ENCODE data around the gene SHANK3.
"Not testable (repeated sequence)": the region's sequence is repeated elsewhere in the genome, so short reads cannot be mapped to it uniquely, and the experiment has no call there.

Gene SHANK3

GRCh38 chr22:50672471-50673230 lies at the start of gene SHANK3:
Gene SHANK3, plus strand, starts transcription at chr22:50672823.
- no peak for DNase-seq (ENCODE audit: low spot score)
- FAIRE-seq: no peak

- no peak for DNase-seq (ENCODE audit: low spot score)
- no peak for FAIRE-seq
Measured at GRCh38 chr22:50624347-50625130, 48.1 kb upstream of the SHANK3 start.

- FAIRE-seq (no peak), DNase-seq (ENCODE audit: low spot score) (no peak)
Measured at GRCh38 chr22:50625131-50625567, 47.5 kb upstream of the SHANK3 start.

GRCh38 chr22:50625568-50626313 lies 46.9 kb upstream of the SHANK3 start:
- no peak for DNase-seq (ENCODE audit: low spot score)
- no peak for FAIRE-seq

- FAIRE-seq (no peak), DNase-seq (ENCODE audit: low spot score) (no peak)
Measured at GRCh38 chr22:50626314-50626849, 46.2 kb upstream of the SHANK3 start.

GRCh38 chr22:50626850-50627641 lies 45.6 kb upstream of the SHANK3 start:
- no peak for FAIRE-seq

GRCh38 chr22:50627642-50628542 lies 44.7 kb upstream of the SHANK3 start, which contains the start of gene ARSA:
Gene ARSA, minus strand, starts transcription at chr22:50628152. Its CDS starts 373 bp downstream, at chr22:50627779.
- DNase-seq (ENCODE audit: low spot score) (peak; percentile 61), FAIRE-seq (no peak)

More at GRCh38 chr22:50626850-50627641, 45.6 kb upstream of the SHANK3 start:
- no peak for DNase-seq (ENCODE audit: low spot score)

- DNase-seq (ENCODE audit: low spot score) (no peak), FAIRE-seq (no peak)
Measured at GRCh38 chr22:50628543-50629134, 44.0 kb upstream of the SHANK3 start.

GRCh38 chr22:50630376-50630775 lies 42.2 kb upstream of the SHANK3 start:
- DNase-seq (ENCODE audit: low spot score): peak; percentile 45
- FAIRE-seq: no peak

GRCh38 chr22:50633086-50633485 lies 39.5 kb upstream of the SHANK3 start:
- DNase-seq (ENCODE audit: low spot score): no peak
- no peak for FAIRE-seq

GRCh38 chr22:50633771-50634170 lies 38.9 kb upstream of the SHANK3 start:
- DNase-seq (ENCODE audit: low spot score) (no peak), FAIRE-seq (no peak)

- no peak for DNase-seq (ENCODE audit: low spot score)
- FAIRE-seq: no peak
Measured at GRCh38 chr22:50635591-50635990, 37.0 kb upstream of the SHANK3 start.

- DNase-seq (ENCODE audit: low spot score); FAIRE-seq: not testable (repeated sequence)
Measured at GRCh38 chr22:50640296-50640695, 32.3 kb upstream of the SHANK3 start.

GRCh38 chr22:50640857-50641647 lies 31.6 kb upstream of the SHANK3 start:
- FAIRE-seq (no peak), DNase-seq (ENCODE audit: low spot score) (no peak)

GRCh38 chr22:50641696-50642607 lies 30.7 kb upstream of the SHANK3 start:
- FAIRE-seq (no peak), DNase-seq (ENCODE audit: low spot score) (no peak)

GRCh38 chr22:50643021-50643820 lies 29.4 kb upstream of the SHANK3 start:
- not testable (repeated sequence) for DNase-seq (ENCODE audit: low spot score)

GRCh38 chr22:50643821-50644101 lies 28.9 kb upstream of the SHANK3 start:
- not testable (repeated sequence) for FAIRE-seq; DNase-seq (ENCODE audit: low spot score)

More at GRCh38 chr22:50643021-50643820, 29.4 kb upstream of the SHANK3 start:
- not testable (repeated sequence) for FAIRE-seq

Measured in RCC 7860 (cell line).